Measurements from ENCODE around the gene NDUFV2.

GRCh38 chr18:9103376-9103873 lies 926 bp downstream of the NDUFV2 start:
- TF ChIP-seq EZH2phosphoT487 (IDR thresholded peaks at IDR 0.05) (no peak), CTCF (IDR thresholded peaks at IDR 0.05) (no peak)

Measured in neural progenitor cell (in vitro differentiated cells).